ENCODE data around the gene TRIM15. TPM values are rescaled to one million over a fixed set of nuclear protein-coding genes. Genes with fewer than 3 reads are reported as not detected.

Gene TRIM15
- total and polyA plus RNA-seq, 10 of the 15 experiments (the other 5 are each of a cell fraction or from before 2014, with no cell fraction given): 0.29 TPM; not detected in 9

GRCh38 chr6:30188541-30188940 lies 25.2 kb downstream of the TRIM15 start:
- ChIA-PET RAD21 (ENCODE audit: unreplicated experiment) (no interaction called here), CTCF (no interaction called here), POLR2A (no interaction called here), SMC1A (ENCODE audit: uncharacterized antibody, unreplicated experiment) (no interaction called here)
- no peak overlapping the region for H3K4me2 ChIP-seq (ENCODE audit: control insufficient read depth, insufficient read depth)
- H3K27me3 ChIP-seq (replicated peaks in 1 of 2; ENCODE audit: control insufficient read depth in 2 of 2, insufficient read depth in 2 of 2, low read length in 1 of 2): no peaks in the 10 kb centered on the region
- no TSS peak for BruUV-seq (replicated peaks)
- no peak for TF ChIP-seq SRF (IDR thresholded peaks at IDR 0.05; ENCODE audit: low read depth in 2 of 2, low read length in 2 of 2)
- TF ChIP-seq PKNOX1 (IDR thresholded peaks at IDR 0.05): no peak
- no peak for TF ChIP-seq MEF2B (IDR thresholded peaks at IDR 0.05; ENCODE audit: partially characterized antibody, poor library complexity, severe bottlenecking)
- TF ChIP-seq BCL11A (IDR thresholded peaks at IDR 0.05; ENCODE audit: low read depth, low read length): no peak
- TF ChIP-seq CBX5 (IDR thresholded peaks at IDR 0.05; ENCODE audit: low read depth): no peak
- TF ChIP-seq CHD2 (IDR thresholded peaks at IDR 0.05; ENCODE audit: borderline replicate concordance, low read depth, low read length): no peak
- no peak for TF ChIP-seq TAF1 (IDR thresholded peaks at IDR 0.05; ENCODE audit: borderline replicate concordance, low read depth, low read length)
- TF ChIP-seq RELB (IDR thresholded peaks at IDR 0.05; ENCODE audit: low read depth): no peak
- TF ChIP-seq MYC (IDR thresholded peaks at IDR 0.05; ENCODE audit: insufficient read depth, insufficient read length, insufficient replicate concordance, low read length, severe bottlenecking): no peak
- no peak for TF ChIP-seq WRNIP1 (IDR thresholded peaks at IDR 0.05; ENCODE audit: borderline replicate concordance, low read depth, low read length)
- TF ChIP-seq EGR1 (IDR thresholded peaks at IDR 0.05; ENCODE audit: borderline replicate concordance in 1 of 2, low read depth in 2 of 2, low read length in 2 of 2): no peak
- TF ChIP-seq CHD1 (IDR thresholded peaks at IDR 0.05; ENCODE audit: low read depth, low read length): no peak
- 96% methylated on average over 5 of the region's 5 CpGs for WGBS (ENCODE audit: insufficient coverage, insufficient replicate concordance, low lambda C conversion rate, missing lambda C conversion rate)
- DNase-seq (ENCODE audit: low read depth, low spot score): no peak
- H3K36me3 ChIP-seq (ENCODE audit: control insufficient read depth in 2 of 2, insufficient read depth in 2 of 2, low read length in 1 of 2): peaks cover 21 to 37% of the 10 kb centered on the region in 2 experiments
- no peaks in the 10 kb centered on the region for H3K9me3 ChIP-seq (replicated peaks; ENCODE audit: control insufficient read depth, insufficient read depth, low read length)
- no peak overlapping the region for H2AFZ ChIP-seq (ENCODE audit: control insufficient read depth, low read depth, low read length)
- H3K4me1 ChIP-seq (ENCODE audit: control insufficient read depth, insufficient read depth, low read length): no peaks in the 10 kb centered on the region
- intact Hi-C loops (cut with micrococcal nuclease; ENCODE audit: unreplicated experiment): no loop called here
- no peak for ATAC-seq
- in situ Hi-C loops (cut with MboI): no loop called here
- no peaks in the 10 kb centered on the region for H3K79me2 ChIP-seq (ENCODE audit: control insufficient read depth, insufficient read depth, low read length)
- FAIRE-seq: no peak
- H3K27ac ChIP-seq (ENCODE audit: control insufficient read depth, insufficient read depth): no peak overlapping the region
- no peak overlapping the region for H3K4me3 ChIP-seq
- no peak overlapping the region for H3K9ac ChIP-seq (ENCODE audit: control insufficient read depth, insufficient read depth, low read length)
- no peaks in the 10 kb centered on the region for H4K20me1 ChIP-seq (ENCODE audit: control insufficient read depth, insufficient read depth)

All from GM12878 (cell line).